Mesendoderm (in vitro differentiated cells): Measurements from ENCODE around the gene ZBTB25.
A peak's percentile ranks its signal among the peaks of the same experiment; 100 is the strongest.

Source experiments
- DNase-seq: peaks from one replicate; pipeline ENCODE4 v3.0.0; 2013
- H2AK5ac ChIP-seq: 2 replicates; pipeline ENCODE4 v1.6.1; 2013; ENCODE audit warnings: low read length, inconsistent platforms
- H2BK120ac ChIP-seq: 2 replicates; pipeline ENCODE4 v1.6.1; 2013; ENCODE audit warnings: low read depth, mild to moderate bottlenecking, low read length, moderate library complexity, mixed read lengths
- H2BK15ac ChIP-seq: replicated peaks from 2 replicates; pipeline ENCODE4 v1.6.1; 2013; ENCODE audit warnings: low read depth, mild to moderate bottlenecking, moderate library complexity
- H2BK5ac ChIP-seq: 2 replicates; pipeline ENCODE4 v1.6.1; 2013; ENCODE audit warnings: low read length, inconsistent platforms
- H3K18ac ChIP-seq: 2 replicates; pipeline ENCODE4 v1.6.1; 2013; ENCODE audit warnings: mild to moderate bottlenecking, low read length, mixed read lengths
- H3K23ac ChIP-seq: one replicate; pipeline ENCODE4 v1.6.1; 2013; ENCODE audit warnings: low read length
- H3K27ac ChIP-seq: 2 replicates; pipeline ENCODE4 v1.5.1; 2013; ENCODE audit warnings: low read depth, mild to moderate bottlenecking, inconsistent platforms, low read length, moderate library complexity
- H3K27me3 ChIP-seq: 2 replicates; pipeline ENCODE4 v1.6.1; 2013; ENCODE audit warnings: low read length, control low read depth, mild to moderate bottlenecking, inconsistent platforms; ENCODE audit not compliant: insufficient read depth, poor library complexity
- H3K36me3 ChIP-seq: 2 replicates; pipeline ENCODE4 v1.6.1; 2013; ENCODE audit warnings: low read length, inconsistent platforms; ENCODE audit not compliant: control insufficient read depth, insufficient read depth
- H3K4ac ChIP-seq: one replicate; pipeline ENCODE4 v1.6.1; 2013; ENCODE audit warnings: low read depth, mild to moderate bottlenecking, low read length, moderate library complexity
- H3K4me1 ChIP-seq: 2 replicates; pipeline ENCODE4 v1.6.1; 2013; ENCODE audit warnings: low read depth, low read length, inconsistent platforms; ENCODE audit not compliant: control insufficient read depth
- H3K4me2 ChIP-seq: 2 replicates; pipeline ENCODE4 v1.6.1; 2013; ENCODE audit warnings: low read length
- H3K4me3 ChIP-seq: 2 replicates; pipeline ENCODE4 v1.5.1; 2013; ENCODE audit warnings: mild to moderate bottlenecking, low read length
- H3K56ac ChIP-seq: one replicate; pipeline ENCODE4 v1.6.1; 2013; ENCODE audit warnings: low read length
- H3K79me1 ChIP-seq: 2 replicates; pipeline ENCODE4 v1.6.1; 2013; ENCODE audit warnings: low read length, inconsistent platforms
- H3K79me2 ChIP-seq: 2 replicates; pipeline ENCODE4 v1.6.1; 2013; ENCODE audit warnings: mild to moderate bottlenecking, low read length; ENCODE audit not compliant: control insufficient read depth, insufficient read depth
- H3K9ac ChIP-seq: 2 replicates; pipeline ENCODE4 v1.6.1; 2013; ENCODE audit warnings: low read length, inconsistent platforms
- H4K5ac ChIP-seq: one replicate; pipeline ENCODE4 v1.6.1; 2013; ENCODE audit warnings: low read length
- H4K8ac ChIP-seq: one replicate; pipeline ENCODE4 v1.6.1; 2013; ENCODE audit warnings: low read depth, mild to moderate bottlenecking, control low read depth, low read length, moderate library complexity
- WGBS: extraction: QIAGEN DNeasy Blood & Tissue Kit; methylation state at CpG from one replicate; pipeline ENCODE4 v1.1.7; 2013; ENCODE audit warnings: low lambda C conversion rate, missing lambda C conversion rate; ENCODE audit not compliant: insufficient coverage; ENCODE audit errors: extremely low coverage; 5-methylcytosine and 5-hydroxymethylcytosine counted together

Gene ZBTB25

GRCh38 chr14:64536488-64537245 lies 33.0 kb upstream of the ZBTB25 start:
- Histone ChIP-seq H3K79me2 (no peaks in the 10 kb centered on the region), H3K56ac (peak overlapping the region; percentile 30), H3K27ac (no peak overlapping the region), H3K36me3 (no peaks in the 10 kb centered on the region), H3K79me1 (no peaks in the 10 kb centered on the region), H3K27me3 (no peaks in the 10 kb centered on the region), H3K18ac (no peak overlapping the region), H2BK15ac (no peak overlapping the region), H4K8ac (no peak overlapping the region), H3K4ac (no peak overlapping the region), H2BK5ac (no peak overlapping the region), H3K9ac (no peak overlapping the region), H3K4me3 (no peak overlapping the region), H2BK120ac (no peak overlapping the region), H3K23ac (no peak overlapping the region), H3K4me2 (no peak overlapping the region), H2AK5ac (no peak overlapping the region), H4K5ac (no peak overlapping the region), H3K4me1 (peaks cover 2% of the 10 kb centered on the region)
- peak; percentile 71 for DNase-seq
- WGBS, result no CpG with 5 or more reads among the region's 4 CpGs

GRCh38 chr14:64531567-64531966 lies 27.9 kb upstream of the ZBTB25 start:
- Histone ChIP-seq H2BK15ac (no peak overlapping the region), H3K4me1 (no peaks in the 10 kb centered on the region), H3K79me2 (no peaks in the 10 kb centered on the region), H3K4ac (no peak overlapping the region), H2BK120ac (no peak overlapping the region), H3K36me3 (no peaks in the 10 kb centered on the region), H3K56ac (no peak overlapping the region), H3K27me3 (no peaks in the 10 kb centered on the region), H4K8ac (no peak overlapping the region), H3K23ac (no peak overlapping the region), H2AK5ac (no peak overlapping the region), H3K18ac (no peak overlapping the region), H3K4me3 (no peak overlapping the region), H2BK5ac (no peak overlapping the region), H4K5ac (no peak overlapping the region), H3K4me2 (no peak overlapping the region), H3K9ac (no peak overlapping the region), H3K27ac (no peak overlapping the region), H3K79me1 (no peaks in the 10 kb centered on the region)
- no peak for DNase-seq
- no CpG with 5 or more reads among the region's 2 CpGs for WGBS

- WGBS, result no CpG with 5 or more reads among the region's 2 CpGs
- Histone ChIP-seq H3K36me3 (no peaks in the 10 kb centered on the region), H3K4me2 (no peak overlapping the region), H2BK120ac (no peak overlapping the region), H3K27me3 (no peaks in the 10 kb centered on the region), H2BK5ac (no peak overlapping the region), H3K27ac (no peak overlapping the region), H4K8ac (no peak overlapping the region), H2BK15ac (no peak overlapping the region), H3K18ac (no peak overlapping the region), H4K5ac (no peak overlapping the region), H3K9ac (no peak overlapping the region), H3K23ac (no peak overlapping the region), H2AK5ac (no peak overlapping the region), H3K79me1 (peaks cover 2% of the 10 kb centered on the region), H3K4me3 (no peak overlapping the region), H3K4ac (no peak overlapping the region), H3K4me1 (no peaks in the 10 kb centered on the region), H3K56ac (no peak overlapping the region), H3K79me2 (peaks cover 9% of the 10 kb centered on the region)
- DNase-seq, result no peak
These were observed 21.7 kb upstream of the ZBTB25 start for GRCh38 chr14:64525354-64525753.

GRCh38 chr14:64522591-64523355 lies 19.1 kb upstream of the ZBTB25 start:
- Histone ChIP-seq H3K4me1 (no peaks in the 10 kb centered on the region), H3K79me1 (peaks cover 4% of the 10 kb centered on the region), H3K27ac (no peak overlapping the region), H3K56ac (no peak overlapping the region), H4K8ac (no peak overlapping the region), H3K18ac (no peak overlapping the region), H3K4me3 (no peak overlapping the region), H2BK15ac (no peak overlapping the region), H4K5ac (no peak overlapping the region), H3K79me2 (peaks cover 17% of the 10 kb centered on the region), H2BK5ac (no peak overlapping the region), H3K23ac (no peak overlapping the region), H3K4ac (no peak overlapping the region), H2BK120ac (no peak overlapping the region), H3K4me2 (no peak overlapping the region), H3K27me3 (no peaks in the 10 kb centered on the region), H3K9ac (no peak overlapping the region), H3K36me3 (no peaks in the 10 kb centered on the region), H2AK5ac (no peak overlapping the region)
- DNase-seq, result no peak
- WGBS, result no CpG with 5 or more reads among the region's 9 CpGs

GRCh38 chr14:64520699-64521098 lies 17.1 kb upstream of the ZBTB25 start:
- DNase-seq, result no peak
- H3K4ac ChIP-seq, result no peak overlapping the region
- peaks cover 27% of the 10 kb centered on the region for H3K79me2 ChIP-seq
- H3K4me2 ChIP-seq, result no peak overlapping the region
- no peak overlapping the region for H4K8ac ChIP-seq
- no peaks in the 10 kb centered on the region for H3K36me3 ChIP-seq
- no peak overlapping the region for H2AK5ac ChIP-seq
- H3K27me3 ChIP-seq, result no peaks in the 10 kb centered on the region
- H3K18ac ChIP-seq, result no peak overlapping the region
- H2BK15ac ChIP-seq, result no peak overlapping the region
- no peak overlapping the region for H2BK120ac ChIP-seq
- no peak overlapping the region for H3K27ac ChIP-seq
- peaks cover 7% of the 10 kb centered on the region for H3K79me1 ChIP-seq
- H3K9ac ChIP-seq, result no peak overlapping the region
- H2BK5ac ChIP-seq, result no peak overlapping the region
- no peaks in the 10 kb centered on the region for H3K4me1 ChIP-seq
- no peak overlapping the region for H3K56ac ChIP-seq
- H3K23ac ChIP-seq, result no peak overlapping the region
- no peak overlapping the region for H3K4me3 ChIP-seq
- no CpG with 5 or more reads among the region's 4 CpGs for WGBS
- H4K5ac ChIP-seq, result no peak overlapping the region
